Colonic mucosa (tissue), 4 donors: ENCODE data around the gene SLCO4A1. TPM values are rescaled to one million over a fixed set of nuclear protein-coding genes. Genes with fewer than 3 reads are reported as not detected.

ENCODE experiments used
- DNase-seq: peaks from one replicate; pipeline ENCODE4 v3.0.0-alpha.2; 2020
- H3K27ac ChIP-seq: fragments of 200-600 bp; one replicate; pipeline ENCODE4 v1.8.0; 2021
- H3K27me3 ChIP-seq: fragments of 200-600 bp; one replicate; pipeline ENCODE4 v1.8.0; 2021
- H3K36me3 ChIP-seq: fragments of 200-600 bp; one replicate; pipeline ENCODE4 v1.8.0; 2021
- H3K4me1 ChIP-seq: fragments of 200-600 bp; one replicate; pipeline ENCODE4 v1.8.0; 2021; ENCODE audit warnings: mild to moderate bottlenecking
- H3K4me3 ChIP-seq: fragments of 200-600 bp; one replicate; pipeline ENCODE4 v1.8.0; 2021
- H3K9ac ChIP-seq, 2 donors: one replicate each; pipeline ENCODE4 v1.7.0; 2013; ENCODE audit warnings: control low read depth in 2 of 2, low read depth in 2 of 2, low read length in 2 of 2
- H3K9me3 ChIP-seq: fragments of 200-600 bp; one replicate; pipeline ENCODE4 v1.8.0; 2021
- intact Hi-C: fragments of 100-400 bp; cut with DNase I; formaldehyde crosslinking; loops from one replicate; pipeline ENCODE4 v1.14.1; 2022
- total RNA-seq, 2 donors: library from RNA; stranded (reverse); fragmentation: NEBNext Ultra II Directional in 1 of 2; extraction: Animal tissue kit (Norgen Biotek cat#: 25700) in 1 of 2; gene quantifications; one replicate each; pipeline ENCODE4 v1.2.1, GENCODE V29; 2021
- TF ChIP-seq, protein P1 (sequence below): fragments of 200-600 bp; IDR thresholded peaks from one replicate; pipeline ENCODE4 v1.8.0; 2022; ENCODE audit warnings: antibody characterized with exemption, mild to moderate bottlenecking
- donor health status: healthy.
- donor health status: DM: no; HTN: no; CAD: no.
- donor health status: DM: no; HTN: no; CAD: no.

SLCO4A1 gene
- total RNA-seq, 2 donors from 2014 or later: 39.7 to 42.9 TPM

- Histone ChIP-seq H3K4me1 (peaks cover 6% of the 10 kb centered on the region), H3K9me3 (no peaks in the 10 kb centered on the region), H3K36me3 (no peaks in the 10 kb centered on the region), H3K9ac (no peak overlapping the region), H3K27me3 (no peaks in the 10 kb centered on the region), H3K4me3 (no peak overlapping the region), H3K27ac (no peak overlapping the region)
- TF ChIP-seq, protein P1, sequence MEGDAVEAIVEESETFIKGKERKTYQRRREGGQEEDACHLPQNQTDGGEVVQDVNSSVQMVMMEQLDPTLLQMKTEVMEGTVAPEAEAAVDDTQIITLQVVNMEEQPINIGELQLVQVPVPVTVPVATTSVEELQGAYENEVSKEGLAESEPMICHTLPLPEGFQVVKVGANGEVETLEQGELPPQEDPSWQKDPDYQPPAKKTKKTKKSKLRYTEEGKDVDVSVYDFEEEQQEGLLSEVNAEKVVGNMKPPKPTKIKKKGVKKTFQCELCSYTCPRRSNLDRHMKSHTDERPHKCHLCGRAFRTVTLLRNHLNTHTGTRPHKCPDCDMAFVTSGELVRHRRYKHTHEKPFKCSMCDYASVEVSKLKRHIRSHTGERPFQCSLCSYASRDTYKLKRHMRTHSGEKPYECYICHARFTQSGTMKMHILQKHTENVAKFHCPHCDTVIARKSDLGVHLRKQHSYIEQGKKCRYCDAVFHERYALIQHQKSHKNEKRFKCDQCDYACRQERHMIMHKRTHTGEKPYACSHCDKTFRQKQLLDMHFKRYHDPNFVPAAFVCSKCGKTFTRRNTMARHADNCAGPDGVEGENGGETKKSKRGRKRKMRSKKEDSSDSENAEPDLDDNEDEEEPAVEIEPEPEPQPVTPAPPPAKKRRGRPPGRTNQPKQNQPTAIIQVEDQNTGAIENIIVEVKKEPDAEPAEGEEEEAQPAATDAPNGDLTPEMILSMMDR: no peak
- intact Hi-C loops: no loop called here
- DNase-seq: no peak
These were observed 4.7 kb upstream of the SLCO4A1 start for GRCh38 chr20:62637521-62638054.

GRCh38 chr20:62638055-62638570 lies 4.2 kb upstream of the SLCO4A1 start:
- DNase-seq: no peak
- Histone ChIP-seq H3K9ac (no peak overlapping the region), H3K27me3 (no peaks in the 10 kb centered on the region), H3K4me3 (no peak overlapping the region), H3K9me3 (no peaks in the 10 kb centered on the region), H3K36me3 (no peaks in the 10 kb centered on the region), H3K4me1 (peaks cover 6% of the 10 kb centered on the region), H3K27ac (no peak overlapping the region)
- TF ChIP-seq, protein P1: no peak
- intact Hi-C loops: no loop called here

- no peak for DNase-seq
- TF ChIP-seq, protein P1: no peak
- H3K36me3 ChIP-seq: no peaks in the 10 kb centered on the region
- H3K9ac ChIP-seq: no peak overlapping the region
- no peak overlapping the region for H3K27ac ChIP-seq
- intact Hi-C loops: no loop called here
- no peaks in the 10 kb centered on the region for H3K9me3 ChIP-seq
- no peaks in the 10 kb centered on the region for H3K27me3 ChIP-seq
- H3K4me3 ChIP-seq: no peak overlapping the region
- H3K4me1 ChIP-seq: peaks cover 12% of the 10 kb centered on the region
These were observed 3.5 kb upstream of the SLCO4A1 start for GRCh38 chr20:62638679-62639406.

DNA sequence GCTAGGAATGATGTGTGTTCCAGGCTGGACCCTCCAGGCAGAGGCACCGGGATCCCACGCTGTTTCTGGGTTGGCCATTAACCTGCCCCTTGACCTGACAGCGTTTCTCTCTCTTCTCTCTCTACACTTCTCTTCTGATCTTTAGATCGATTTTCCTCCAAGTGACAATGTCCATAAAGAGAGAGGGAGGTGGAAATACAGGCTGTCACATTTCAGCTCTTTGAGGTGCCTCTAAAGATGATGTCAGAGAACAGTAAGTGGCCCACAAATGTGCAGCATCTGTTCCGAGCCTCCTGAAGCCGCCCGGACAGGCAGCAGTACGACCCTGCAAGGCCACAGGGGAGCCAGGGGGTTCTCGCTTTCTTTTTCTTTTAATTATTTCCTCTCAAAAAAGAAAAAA lies 2.5 kb upstream of the SLCO4A1 start:
- no peaks in the 10 kb centered on the region for H3K27me3 ChIP-seq
- H3K9me3 ChIP-seq: no peaks in the 10 kb centered on the region
- H3K27ac ChIP-seq: no peak overlapping the region
- intact Hi-C loops: no loop called here
- no peaks in the 10 kb centered on the region for H3K36me3 ChIP-seq
- no peak overlapping the region for H3K9ac ChIP-seq
- H3K4me1 ChIP-seq: peaks cover 20% of the 10 kb centered on the region
- DNase-seq: no peak
- H3K4me3 ChIP-seq: no peak overlapping the region
- TF ChIP-seq, protein P1: no peak

DNA sequence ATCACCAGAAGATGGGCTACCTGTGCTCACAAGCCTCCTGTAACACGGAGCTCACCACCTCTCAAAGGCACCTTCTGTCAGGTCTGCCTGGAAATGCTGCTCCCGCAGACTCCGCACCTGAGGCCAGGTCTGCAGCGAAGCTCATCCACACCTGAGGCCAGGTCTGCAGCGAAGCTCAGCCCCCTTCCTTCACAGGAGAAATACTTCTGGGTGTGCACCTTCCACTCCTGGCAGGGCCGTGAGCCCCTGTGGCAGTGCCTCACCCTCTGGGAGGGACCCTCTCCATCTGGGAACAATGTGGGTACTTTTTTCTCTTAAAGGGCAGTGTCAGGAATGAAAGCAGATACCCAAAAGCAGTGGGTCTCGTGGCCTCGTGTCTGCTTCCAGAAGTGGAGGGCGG lies 1.4 kb upstream of the SLCO4A1 start:
- H3K27me3 ChIP-seq: no peaks in the 10 kb centered on the region
- H3K4me1 ChIP-seq: peaks cover 27% of the 10 kb centered on the region
- no peak overlapping the region for H3K27ac ChIP-seq
- no peaks in the 10 kb centered on the region for H3K36me3 ChIP-seq
- no peaks in the 10 kb centered on the region for H3K9me3 ChIP-seq
- intact Hi-C loops: no loop called here
- TF ChIP-seq, protein P1: no peak
- no peak for DNase-seq
- no peak overlapping the region for H3K9ac ChIP-seq
- no peak overlapping the region for H3K4me3 ChIP-seq
